CD4-positive, alpha-beta T cell treated with Interferon gamma for 1 hour (primary cell): ENCODE measurements around the gene TCFL5.
A peak's percentile ranks its signal among the peaks of the same experiment; 100 is the strongest.

Experiments used
- DNase-seq: peaks from one replicate; pipeline ENCODE4 v3.0.0-alpha.2; 2020

Gene TCFL5

DNA sequence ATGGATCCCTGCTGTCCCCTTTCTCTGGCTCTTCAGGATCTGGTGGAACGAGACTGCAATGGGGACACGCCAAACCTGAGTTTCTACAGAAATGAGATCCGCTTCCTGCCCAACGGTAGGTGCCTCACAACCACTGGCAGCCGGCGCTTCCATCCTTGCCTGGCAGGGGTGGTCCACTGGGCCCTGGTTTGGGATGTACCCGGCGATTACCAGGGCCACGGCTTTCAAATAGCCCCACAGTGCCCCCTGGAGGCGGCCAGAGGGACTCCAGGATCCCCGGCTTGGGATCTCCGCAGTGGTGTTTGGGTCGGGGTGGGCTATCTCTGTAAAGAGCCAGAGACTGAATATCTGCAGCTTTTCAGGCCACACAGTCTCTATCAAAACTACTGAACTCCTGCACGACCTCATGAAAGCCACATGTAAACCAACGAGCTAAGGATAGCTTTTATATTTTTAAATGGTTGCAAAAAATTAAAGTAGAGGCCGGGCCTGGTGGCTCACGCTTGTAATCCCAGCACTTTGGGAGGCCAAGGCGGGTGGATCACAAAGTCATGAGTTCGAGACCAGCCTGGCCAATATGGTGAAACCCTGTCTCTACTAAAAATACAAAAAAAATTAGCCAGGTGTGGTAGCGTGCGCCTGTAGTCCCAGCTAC lies 53.3 kb downstream of the TCFL5 start:
- DNase-seq = peak; percentile 64

DNA sequence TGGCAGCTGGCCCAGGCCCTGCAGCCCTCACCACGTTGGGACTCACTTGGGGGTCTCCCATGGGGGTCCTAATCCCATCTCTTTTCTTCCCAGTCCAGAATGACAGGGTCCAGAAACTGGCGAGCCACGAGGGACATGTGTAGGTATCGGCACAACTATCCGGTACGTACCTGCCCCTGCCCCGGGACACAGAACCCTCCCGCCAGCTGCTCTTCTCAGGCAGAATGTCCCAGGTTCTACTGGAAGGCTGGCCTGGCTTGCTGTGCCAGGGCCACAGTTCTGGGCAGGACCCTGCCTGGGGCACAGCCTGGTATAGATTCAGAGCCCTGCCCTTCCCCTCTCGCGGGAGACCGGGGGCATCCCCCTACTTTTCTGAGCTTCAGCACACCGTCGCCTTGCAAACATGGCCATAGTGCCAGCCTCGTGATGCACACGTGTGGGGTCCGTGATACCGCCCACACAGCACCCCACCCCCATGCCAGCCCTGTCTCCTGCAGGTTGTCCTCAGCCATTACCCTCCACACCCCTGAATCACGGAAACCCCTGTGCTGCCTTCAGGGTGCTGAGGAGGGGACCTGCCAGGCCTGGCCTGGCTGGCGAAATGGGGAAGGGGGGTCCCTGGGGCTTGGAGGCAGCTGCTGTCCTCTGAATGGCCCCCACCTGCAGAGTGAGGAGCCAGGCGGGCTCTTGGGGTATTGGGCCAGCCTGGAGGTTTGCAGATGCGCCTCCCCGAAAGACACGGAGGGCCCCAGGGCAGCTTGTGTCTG lies 54.0 kb downstream of the TCFL5 start:
- DNase-seq = no peak

DNA sequence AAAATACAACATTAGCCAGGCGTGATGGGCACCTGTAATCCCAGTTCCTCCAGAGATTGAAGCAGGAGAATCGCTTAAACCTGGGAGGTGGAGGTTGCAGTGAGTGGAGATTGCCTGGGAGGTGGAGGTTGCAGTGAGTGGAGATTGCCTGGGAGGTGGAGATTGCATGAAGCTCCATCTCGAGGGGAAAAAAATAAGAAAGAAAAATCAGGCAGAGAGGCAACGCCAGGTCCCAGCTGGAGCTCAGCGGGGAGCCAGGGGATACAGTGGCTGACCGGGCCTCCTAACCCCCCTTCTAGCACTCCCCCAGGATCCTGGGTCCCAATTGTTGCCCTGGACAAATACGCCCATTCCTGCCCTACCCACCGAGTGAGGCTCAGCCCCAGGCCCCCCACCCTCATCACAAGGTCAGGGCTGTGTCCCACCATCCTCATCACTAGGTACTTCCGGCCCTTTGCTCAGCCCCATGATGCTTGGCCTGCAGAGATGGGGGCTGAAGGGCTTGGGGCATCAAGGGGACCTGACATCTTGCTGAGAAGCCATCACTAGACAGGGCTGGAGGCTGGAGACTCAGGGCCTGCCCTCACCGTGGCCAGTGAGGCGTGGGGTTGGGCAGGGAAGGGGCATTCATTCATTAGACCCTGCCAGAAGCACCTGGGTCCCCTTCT lies 55.1 kb downstream of the TCFL5 start:
- no peak for DNase-seq

DNA sequence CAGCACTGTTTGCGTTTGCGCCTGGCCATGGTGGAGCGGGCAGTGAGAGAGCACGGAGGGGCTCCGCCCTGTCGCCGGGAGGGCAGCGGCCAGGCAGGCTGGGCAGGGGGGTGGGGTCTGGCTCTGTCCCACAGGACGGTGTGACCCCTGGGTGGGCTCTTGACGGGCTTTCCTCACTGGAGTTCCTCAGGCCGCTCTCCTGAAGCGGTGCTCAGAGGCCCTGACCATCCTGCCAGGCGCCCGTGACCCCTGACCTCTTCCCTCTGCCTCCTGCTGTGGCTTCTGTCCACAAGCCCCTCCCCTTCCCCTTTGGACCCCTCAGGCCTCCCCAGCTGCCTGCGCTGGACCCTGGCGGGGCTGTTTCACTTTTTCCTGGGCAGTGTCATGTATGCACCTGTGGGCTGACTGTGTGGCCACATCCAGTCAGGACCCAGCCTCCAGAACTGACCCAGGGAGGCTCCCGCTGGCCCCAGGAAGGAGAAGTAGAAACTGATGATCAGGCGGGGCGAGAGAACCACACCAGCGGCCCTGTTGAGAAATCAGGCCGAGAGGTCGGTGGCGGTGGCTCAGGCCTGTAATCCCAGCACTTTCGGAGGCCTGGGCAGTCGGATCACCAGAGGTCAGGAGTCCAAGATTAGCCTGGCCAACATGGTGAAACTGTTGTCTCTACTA lies 55.8 kb downstream of the TCFL5 start:
- DNase-seq = peak; percentile 47

DNA sequence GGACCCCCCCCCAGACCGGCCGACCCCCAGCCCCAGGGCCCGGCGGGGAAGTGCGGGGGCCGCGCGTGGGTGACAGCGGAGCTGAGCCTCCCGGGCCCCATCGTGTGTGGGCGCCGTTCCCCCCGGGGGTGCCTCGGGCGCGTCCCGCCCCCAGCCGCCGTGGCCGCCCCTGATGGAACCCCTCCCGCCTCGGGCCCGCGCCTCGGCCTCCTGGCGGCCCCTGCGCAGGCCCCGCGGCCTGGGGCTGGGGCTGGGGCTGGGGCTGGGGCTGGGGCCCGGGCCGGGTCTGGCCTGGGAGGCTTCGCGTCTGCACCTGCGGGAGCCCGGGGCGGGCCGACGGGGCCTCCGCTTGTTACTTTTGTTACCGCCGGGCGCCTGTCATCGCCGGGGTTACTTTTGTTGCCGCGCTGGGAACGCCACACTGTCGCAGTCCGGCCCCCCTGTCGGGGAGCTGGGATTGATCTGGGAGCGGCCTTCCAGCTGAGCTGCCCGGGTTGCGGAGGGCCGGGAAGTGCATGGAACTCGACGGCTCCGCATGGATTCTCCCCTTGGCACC lies 56.4 kb downstream of the TCFL5 start:
- DNase-seq = no peak

DNA sequence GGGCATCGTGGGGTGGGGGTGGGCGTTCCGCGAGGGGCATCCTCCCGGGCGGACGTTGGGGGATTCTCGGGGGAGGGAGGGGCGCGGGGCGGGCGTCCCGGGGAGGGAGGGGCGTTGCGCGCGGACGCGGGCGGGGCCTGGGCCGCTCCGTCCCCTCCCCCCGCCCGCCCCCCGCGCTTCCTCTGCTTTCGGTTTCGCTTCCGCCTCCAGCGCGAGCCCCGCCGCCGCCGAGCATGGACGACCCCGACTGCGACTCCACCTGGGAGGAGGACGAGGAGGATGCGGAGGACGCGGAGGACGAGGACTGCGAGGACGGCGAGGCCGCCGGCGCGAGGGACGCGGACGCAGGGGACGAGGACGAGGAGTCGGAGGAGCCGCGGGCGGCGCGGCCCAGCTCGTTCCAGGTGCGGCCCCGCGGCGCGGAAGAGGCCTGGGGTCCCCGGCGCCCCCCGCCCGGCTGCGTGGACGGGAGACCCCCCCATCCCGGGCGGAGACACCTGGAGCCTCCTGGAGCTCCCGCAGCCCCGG lies 56.9 kb downstream of the TCFL5 start, which contains the start of gene OGFR:
Gene OGFR, plus strand, starts transcription at position 209 of the 528 bp plus-strand sequence. Its CDS starts 25 bp downstream, at position 234.
- peak; percentile 71 for DNase-seq

DNA sequence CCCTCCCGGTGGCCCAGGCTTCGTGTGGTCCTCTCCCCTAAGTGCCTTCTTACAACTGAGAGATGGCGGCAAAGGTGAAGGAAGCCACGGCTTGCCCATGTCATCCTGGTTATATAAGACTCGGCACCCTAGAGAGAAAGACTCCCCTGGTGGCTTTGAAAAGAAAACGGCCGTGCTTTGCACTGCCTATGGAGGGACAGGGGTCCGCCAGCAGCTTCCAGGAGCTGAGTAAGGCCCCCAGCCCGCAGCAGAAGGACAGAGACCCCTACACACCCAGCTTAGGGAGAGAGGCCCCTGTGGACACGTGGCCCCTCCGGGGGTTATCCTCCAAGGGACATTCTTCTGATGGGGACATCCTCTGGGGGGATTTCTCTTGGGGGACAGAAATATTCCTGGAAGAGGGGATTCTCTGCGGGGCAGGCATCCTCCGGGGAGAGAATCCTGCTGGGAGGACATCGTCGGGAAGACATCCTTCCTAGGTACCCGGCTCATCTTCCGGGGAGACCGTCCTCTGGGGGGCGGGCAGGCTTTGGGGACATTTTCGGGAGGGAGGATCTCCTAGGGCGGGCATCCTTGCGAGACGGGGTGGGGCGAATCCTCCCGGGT lies 57.5 kb downstream of the TCFL5 start:
- DNase-seq = peak; percentile 13

DNA sequence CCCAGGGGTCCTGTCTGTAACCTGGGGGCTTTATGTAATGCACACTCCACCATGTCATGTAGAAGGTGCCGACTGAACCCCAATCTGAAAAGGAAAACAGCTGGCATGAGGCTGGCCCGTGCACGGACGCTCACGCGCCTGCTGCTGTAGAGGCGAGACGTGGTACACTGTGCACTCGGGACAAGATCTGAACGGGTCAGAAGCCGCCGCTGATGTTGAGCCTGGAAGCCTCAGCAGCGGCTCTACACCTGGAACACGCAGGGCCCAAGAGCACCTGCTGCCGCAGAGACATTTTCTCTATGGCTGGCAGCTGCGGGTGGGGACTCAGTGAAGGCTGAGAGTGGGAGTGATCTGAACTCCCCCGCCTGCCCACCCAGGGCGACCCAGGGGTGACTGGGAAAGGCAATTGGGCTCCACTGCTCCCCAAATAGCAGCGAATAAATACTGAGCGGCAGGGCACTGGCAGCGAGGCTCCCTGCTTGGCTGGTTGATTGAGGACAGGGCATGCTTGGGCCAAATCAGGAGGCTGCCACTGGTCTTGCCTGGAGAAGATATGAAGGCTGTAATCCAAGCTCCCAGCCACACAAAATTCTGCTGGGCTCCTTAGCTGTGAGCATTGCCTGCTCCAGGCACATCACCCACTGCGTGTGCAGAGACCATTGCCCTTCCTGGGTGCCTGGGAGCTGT lies 59.5 kb downstream of the TCFL5 start:
- no peak for DNase-seq

DNA sequence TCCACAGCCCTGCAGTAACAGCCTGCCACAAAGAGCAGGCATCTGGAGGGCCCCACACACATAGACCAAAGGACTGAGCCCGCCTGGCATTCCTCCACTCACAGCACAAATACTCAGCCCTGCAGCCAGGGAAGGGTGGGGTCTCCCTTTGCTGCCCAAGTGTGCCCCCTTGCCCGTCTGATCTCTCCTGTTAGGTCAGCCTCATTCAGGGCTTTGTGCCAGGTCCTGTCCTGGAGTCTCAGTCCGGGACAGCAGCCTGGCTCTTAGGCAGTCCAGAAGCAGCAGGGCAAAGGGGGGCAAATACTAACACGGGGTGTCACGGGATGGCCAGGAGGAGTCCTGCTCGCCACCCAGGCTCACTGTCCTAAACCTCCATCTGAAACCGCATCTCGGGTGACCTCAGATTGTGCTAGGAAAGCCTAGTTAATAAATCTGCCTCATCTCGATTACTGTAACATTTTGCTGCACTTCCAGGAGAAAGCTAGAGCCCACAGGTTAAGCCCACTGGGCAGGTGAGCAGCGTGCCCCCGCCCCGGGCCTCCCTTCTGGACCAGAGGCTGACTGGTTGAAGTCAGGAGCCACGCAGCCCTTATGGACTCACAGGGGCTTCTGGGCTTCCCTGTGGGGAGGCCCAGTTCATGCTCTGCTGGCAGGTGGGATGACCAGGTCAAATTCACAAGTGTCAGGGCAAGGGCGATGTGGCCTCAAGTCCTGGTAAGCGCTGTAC lies 60.2 kb downstream of the TCFL5 start:
- DNase-seq = no peak

DNA sequence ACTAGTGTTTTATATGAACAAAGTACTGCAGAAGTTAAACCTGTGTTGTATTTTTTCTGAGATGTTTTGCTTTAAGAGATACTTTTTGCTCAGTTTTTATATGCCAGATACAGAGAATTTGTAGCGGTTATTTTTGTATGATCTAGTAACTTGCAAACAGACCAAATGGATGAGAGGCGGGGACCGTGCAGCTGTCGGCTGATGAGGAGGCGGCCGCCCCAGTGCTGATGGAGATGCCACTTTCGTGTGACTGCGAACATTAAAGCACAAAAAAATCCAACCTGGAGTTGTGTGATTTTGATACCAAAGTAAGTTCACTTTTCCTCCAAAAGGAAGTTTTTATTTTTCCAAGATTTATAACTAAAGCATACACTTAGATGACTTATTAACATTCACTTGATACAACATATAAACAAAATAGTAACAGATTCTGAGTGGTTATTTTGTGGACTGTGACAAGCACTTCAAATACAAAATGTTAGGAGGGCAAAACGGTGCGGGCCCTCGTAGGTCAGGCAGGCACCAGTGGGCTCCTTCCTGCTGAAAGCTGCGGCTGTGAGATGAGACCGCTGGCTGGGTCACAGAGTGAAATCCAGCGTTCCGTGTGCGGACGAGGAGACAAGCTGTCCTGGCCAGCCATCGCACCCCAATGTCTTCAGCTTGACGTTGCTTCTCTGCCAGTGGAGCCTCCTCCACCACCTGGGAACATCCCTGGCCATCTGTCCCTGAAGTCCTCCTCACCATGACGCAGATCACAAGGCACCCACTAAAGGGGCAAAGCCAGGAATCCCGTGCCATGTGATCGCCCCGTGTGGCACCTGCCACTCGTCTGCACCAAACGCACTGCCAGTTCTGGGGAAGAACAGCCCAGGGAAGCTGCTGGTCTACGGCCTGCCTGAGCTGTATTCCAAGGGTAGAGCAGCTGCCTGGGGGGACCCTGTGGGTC lies 61.0 kb downstream of the TCFL5 start:
- DNase-seq = no peak

DNA sequence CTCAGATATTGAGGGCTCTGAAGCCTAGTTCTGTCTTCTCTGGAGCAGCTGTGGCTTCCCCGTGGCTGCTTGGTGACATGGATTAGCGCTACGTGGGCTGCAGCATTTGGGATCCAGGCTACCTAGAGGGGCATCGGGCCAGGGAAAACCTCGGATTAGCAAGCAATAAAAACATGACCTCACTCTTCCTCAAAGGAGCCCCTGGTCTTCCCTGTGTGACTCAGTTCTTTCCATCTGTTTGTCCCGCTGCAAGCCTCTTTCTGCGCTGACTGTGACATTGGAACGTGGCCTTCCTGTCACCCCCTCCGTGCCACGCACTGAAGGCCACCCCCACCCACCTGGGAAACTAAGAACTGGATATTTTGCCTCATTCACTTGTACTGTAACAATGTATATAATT lies 61.7 kb downstream of the TCFL5 start:
- no peak for DNase-seq

DNA sequence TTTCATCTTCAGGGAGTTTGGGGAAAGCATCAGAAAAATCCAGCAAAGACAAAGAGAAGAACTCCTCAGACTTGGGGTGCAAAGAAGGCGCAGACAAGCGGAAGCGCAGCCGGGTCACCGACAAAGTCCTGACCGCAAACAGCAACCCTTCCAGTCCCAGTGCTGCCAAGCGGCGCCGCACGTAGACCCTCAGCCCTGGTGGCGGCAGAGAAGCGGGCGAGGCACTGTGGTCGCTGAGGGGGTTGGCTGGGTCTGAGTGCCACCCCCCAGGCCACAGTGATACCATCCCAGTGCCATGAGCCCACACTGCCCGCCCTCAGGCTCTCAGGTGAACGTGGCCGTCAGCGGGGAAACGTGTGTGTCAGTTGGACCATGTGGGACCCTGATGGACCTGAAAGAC lies 62.2 kb downstream of the TCFL5 start:
- DNase-seq = no peak

DNA sequence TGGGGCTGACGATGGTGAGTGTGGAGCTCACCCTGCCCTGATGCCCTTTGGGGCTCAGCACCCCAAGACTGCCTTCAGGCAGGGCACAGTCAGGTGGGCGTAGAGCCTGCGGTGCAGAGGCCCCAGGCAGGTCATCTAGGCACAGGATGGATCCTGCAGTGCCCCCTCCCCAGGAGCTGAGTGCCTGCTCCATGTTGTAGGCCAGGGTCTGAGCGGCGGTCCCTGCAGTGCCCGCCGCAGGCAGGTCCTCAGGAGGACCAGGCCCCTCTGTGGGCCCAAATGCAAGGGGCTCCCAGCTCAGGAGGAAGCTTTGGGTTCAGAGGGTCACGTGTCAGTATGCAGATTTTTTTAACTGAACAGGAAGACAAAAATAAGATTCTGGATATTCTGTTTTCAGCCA lies 62.6 kb downstream of the TCFL5 start:
- DNase-seq = no peak

DNA sequence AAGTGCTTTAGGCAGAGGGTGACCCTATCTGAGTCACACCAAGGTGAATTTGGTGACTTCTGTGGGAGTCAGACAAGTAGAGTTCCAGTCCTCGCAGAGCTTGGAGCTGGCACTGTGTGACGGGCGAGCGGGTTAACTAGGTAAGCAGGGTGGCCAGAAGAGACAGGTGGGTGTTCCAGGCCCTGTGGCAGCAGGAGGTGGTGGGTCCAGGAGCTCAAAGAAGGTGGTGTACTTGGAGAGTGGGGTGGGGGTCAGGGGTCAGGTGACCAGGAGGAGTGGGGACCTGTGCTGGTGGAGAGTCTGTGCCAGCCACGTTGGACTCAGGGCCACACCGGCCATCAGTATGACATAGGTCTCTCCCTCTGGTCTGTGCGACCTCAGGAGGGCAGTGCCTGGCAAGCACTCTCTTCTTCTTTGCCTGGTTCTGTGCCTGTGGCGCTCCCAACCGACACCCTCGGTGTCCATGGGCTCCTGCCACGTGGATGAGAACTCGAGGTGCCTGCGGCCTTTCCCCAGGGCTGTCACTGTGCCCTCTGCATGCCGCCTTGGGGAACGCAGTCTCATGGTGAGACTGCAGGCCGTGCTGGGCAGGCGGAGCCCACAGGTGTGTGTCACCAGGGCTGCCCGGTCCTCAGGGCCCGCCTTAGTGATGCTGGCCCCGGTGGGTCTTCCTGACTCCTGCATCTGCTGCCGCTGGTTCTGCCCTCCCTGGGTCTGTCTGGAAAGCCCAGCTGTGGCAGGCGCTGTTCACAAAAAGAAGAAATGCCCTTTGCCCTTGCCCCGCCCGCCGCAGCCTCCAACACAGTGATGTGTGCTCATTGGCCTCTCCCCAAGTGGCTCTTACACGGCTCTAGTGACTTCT lies 63.7 kb downstream of the TCFL5 start:
- DNase-seq = no peak

DNA sequence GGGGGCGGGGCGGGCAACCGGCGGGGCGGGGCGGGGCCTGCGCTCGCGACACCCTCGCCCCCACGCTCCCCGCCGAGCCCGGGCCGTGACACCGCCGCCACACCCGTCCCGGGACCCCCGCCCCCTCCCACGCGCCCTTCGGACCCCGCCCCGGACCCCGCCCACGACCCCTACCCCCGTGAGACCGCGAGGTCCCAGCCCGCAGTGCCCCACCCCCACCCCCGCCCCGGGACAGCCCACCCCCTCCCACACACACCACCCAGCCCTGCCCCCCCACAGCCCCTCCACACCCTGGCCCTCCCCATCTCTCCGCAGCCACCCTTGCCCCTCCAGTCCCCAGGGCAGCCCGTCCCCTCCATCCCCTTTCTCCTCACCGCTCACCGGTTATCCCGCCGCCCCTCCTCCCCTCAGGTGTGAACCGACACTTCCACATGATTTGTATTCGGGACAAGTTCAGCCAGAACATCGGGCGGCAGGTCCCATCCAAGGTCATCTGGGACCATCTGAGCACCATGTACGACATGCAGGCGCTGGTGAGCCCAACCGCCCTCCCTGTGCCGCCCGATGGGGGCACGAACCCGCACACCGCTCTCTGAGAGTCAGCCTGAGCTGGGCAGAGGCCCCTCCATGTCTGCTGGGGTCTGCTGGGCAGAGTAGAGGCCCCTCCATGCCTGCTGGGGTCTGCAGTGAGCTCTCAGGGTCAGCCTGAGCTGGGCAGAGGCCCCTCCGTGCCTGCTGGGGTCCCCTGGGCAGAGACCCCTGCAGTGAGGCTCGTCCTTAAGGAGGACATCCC lies 64.7 kb downstream of the TCFL5 start:
- no peak for DNase-seq

DNA sequence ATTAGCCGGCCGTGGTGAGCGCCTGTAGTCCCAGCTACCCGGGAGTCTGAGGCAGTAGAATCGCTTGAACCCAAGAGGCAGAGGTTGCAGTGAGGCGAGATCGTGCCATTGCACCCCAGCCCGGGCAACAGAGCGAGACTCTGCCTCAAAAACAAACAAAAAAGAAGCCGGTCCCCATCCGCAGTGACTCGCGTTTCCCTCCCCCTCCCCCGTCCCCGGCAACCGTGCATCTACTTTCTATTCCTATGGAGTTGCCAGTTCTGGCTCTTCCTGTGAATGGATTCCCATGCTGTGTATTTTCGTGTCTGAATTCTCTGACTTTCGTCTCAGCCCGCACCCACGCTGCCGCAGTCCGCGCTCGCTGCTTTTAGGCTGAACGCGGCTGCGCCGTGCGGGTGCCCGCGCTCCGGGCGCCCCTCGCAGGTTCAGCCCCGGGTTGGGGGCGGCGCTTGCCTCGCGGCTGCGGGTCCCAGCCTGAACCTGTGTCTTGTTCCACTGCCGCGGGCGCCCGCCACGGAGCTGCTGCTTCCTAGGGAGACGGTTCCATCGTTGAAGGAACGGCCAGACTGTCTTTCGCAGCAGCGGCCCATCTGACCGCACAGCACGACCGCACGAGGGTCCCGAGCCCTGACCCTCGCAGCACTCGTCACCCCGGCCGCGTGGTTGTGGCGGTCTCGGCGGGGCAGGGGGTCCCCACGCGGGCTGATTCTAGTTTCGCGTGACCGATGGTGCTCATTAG lies 66.4 kb downstream of the TCFL5 start:
- peak; percentile 61 for DNase-seq
